ENCODE data around the gene CFAP97. TPM values are rescaled to one million over a fixed set of nuclear protein-coding genes. Genes with fewer than 3 reads are reported as not detected.
A peak's percentile ranks its signal among the peaks of the same experiment; 100 is the strongest.

The CFAP97 gene
- total RNA-seq, 1 donor from 2014 or later: 78.6 TPM

DNA sequence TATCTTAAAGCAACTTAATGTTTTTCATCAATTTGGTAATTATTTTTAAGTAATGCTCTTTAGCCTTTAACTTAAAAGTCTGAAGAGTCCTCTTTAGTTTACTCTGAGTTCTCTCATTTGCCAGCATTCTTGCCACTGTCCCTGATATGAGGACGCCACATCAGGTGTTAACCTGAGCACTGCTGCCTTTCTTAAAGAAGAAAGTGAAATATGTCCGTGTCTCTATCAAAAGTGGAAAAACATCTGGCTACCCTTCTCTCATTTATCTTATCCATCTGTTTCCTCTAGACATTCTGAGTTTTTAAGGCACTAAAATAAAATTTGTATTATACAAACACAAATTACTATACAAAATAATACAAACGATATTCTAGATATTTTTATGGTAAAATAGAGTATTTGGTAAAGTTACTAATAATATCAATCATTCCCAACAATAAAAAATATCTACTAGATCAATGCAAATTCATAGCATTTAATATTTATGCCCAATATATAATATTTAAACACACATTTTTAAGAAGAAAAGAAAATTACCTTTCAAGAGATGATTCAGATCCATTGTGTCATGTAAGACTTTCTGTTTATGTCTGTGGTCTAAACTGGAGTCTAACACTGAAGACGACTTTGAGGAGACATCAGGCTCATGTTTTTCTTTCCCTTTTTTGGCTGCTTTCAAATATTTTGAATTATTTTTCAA lies 14.0 kb downstream of the CFAP97 start:
- H3K4me3 Mint-ChIP-seq: no peak overlapping the region
- H4K20me1 ChIP-seq (ENCODE audit: low read depth): peaks cover 18% of the 10 kb centered on the region
- H3K9ac ChIP-seq: no peak overlapping the region
- H3K36me3 ChIP-seq: no peaks in the 10 kb centered on the region
- no peak overlapping the region for H3K27ac Mint-ChIP-seq
- H3K27me3 ChIP-seq: no peaks in the 10 kb centered on the region
- TF ChIP-seq, protein P1, sequence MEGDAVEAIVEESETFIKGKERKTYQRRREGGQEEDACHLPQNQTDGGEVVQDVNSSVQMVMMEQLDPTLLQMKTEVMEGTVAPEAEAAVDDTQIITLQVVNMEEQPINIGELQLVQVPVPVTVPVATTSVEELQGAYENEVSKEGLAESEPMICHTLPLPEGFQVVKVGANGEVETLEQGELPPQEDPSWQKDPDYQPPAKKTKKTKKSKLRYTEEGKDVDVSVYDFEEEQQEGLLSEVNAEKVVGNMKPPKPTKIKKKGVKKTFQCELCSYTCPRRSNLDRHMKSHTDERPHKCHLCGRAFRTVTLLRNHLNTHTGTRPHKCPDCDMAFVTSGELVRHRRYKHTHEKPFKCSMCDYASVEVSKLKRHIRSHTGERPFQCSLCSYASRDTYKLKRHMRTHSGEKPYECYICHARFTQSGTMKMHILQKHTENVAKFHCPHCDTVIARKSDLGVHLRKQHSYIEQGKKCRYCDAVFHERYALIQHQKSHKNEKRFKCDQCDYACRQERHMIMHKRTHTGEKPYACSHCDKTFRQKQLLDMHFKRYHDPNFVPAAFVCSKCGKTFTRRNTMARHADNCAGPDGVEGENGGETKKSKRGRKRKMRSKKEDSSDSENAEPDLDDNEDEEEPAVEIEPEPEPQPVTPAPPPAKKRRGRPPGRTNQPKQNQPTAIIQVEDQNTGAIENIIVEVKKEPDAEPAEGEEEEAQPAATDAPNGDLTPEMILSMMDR (IDR thresholded peaks at IDR 0.05): no peak
- no peak for TF ChIP-seq EZH2phosphoT487 (IDR thresholded peaks at IDR 0.05)
- TF ChIP-seq EZH2 (IDR thresholded peaks at IDR 0.05): no peak
- H3K36me3 Mint-ChIP-seq: peaks cover 11% of the 10 kb centered on the region
- no peak overlapping the region for H3K27ac ChIP-seq
- H2AFZ ChIP-seq (replicated peaks): no peak overlapping the region
- no peaks in the 10 kb centered on the region for H3K9me3 Mint-ChIP-seq
- peaks cover 6% of the 10 kb centered on the region for H3K4me1 ChIP-seq
- no peak overlapping the region for H3K4me3 ChIP-seq
- peaks cover 3% of the 10 kb centered on the region for H3F3A ChIP-seq (ENCODE audit: low read depth)
- peaks cover 2% of the 10 kb centered on the region for H3K27me3 Mint-ChIP-seq (ENCODE audit: insufficient read depth, low read depth)
- DNase-seq (ENCODE audit: low spot score): no peak
- H3K4me2 ChIP-seq: no peak overlapping the region
- H3K9me3 ChIP-seq (ENCODE audit: low read depth): no peaks in the 10 kb centered on the region
- peaks cover 54% of the 10 kb centered on the region for H3K79me2 ChIP-seq (ENCODE audit: low read depth)
- no peaks in the 10 kb centered on the region for H3K4me1 Mint-ChIP-seq

DNA sequence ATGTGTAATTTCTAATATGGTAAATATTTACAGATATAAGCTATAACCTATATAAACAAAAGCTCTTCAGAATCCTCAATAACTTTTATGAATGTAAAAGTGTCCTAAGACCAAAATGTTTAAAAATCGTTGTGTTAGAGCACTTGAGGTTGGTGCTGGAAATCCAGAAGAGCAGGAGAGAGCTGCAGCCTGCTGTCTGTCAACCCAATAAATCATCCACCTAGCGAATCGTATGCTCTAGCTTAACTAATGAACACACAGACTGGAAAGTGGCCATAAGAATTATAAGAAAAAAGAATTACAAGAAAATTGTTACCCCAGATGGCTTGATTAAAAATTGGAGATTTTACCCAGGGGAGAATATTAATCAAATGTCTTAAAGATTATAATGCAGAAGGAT lies 17.0 kb downstream of the CFAP97 start:
- H3K27ac Mint-ChIP-seq: no peak overlapping the region

DNA sequence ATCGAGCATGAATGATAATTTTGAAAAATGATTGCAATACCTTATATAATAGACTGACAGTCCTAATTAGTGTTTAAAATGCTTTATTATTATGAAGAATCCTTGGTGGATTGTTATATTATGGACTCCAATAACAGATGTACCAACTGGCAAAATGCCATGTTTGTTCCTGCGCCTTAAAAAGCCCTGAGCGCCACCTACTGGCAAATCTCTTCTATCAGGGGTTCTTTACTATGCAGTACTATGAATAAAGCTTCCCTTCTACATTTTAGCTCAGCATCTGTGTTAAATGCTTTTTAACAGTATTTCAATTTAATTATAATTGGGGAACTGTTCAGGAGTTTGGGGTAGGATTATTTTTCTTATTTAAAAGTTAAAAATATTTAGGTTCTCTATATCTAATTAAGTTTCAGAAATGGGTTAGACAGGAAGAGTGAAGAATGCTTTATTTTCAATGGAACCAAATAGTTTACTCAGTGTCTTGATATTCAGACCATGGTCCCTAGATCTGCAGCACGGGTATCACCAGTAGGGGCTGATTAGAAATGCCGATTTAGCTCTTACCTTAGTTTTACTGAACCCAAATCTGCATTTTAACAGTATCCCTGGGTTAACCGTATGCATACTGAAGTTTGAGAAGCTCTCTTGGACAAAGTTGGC lies 20.0 kb downstream of the CFAP97 start:
- Mint-ChIP-seq H3K27me3 (ENCODE audit: insufficient read depth, low read depth) (peaks cover 2% of the 10 kb centered on the region), H3K4me3 (no peak overlapping the region), H3K27ac (no peak overlapping the region), H3K36me3 (peaks cover 6% of the 10 kb centered on the region), H3K9me3 (no peaks in the 10 kb centered on the region), H3K4me1 (no peaks in the 10 kb centered on the region)
- Histone ChIP-seq H3K4me3 (no peak overlapping the region), H3K9me3 (ENCODE audit: low read depth) (no peaks in the 10 kb centered on the region), H3K4me1 (peaks cover 8% of the 10 kb centered on the region), H3K36me3 (no peaks in the 10 kb centered on the region), H3K79me2 (ENCODE audit: low read depth) (peaks cover 64% of the 10 kb centered on the region), H3K27me3 (no peaks in the 10 kb centered on the region), H3K4me2 (no peak overlapping the region), H2AFZ (replicated peaks) (no peak overlapping the region), H3F3A (ENCODE audit: low read depth) (peaks cover 13% of the 10 kb centered on the region), H3K9ac (no peak overlapping the region), H3K27ac (no peak overlapping the region), H4K20me1 (ENCODE audit: low read depth) (peaks cover 24% of the 10 kb centered on the region)
- DNase-seq (ENCODE audit: low spot score): peak; percentile 83
- TF ChIP-seq EZH2phosphoT487 (IDR thresholded peaks at IDR 0.05): no peak
- TF ChIP-seq, protein P1 (IDR thresholded peaks at IDR 0.05): peak; percentile 88

More for the DNA sequence above, 17.0 kb downstream of the CFAP97 start:
- H3K36me3 Mint-ChIP-seq: peaks cover 10% of the 10 kb centered on the region
- H3K27me3 Mint-ChIP-seq (ENCODE audit: insufficient read depth, low read depth): no peaks in the 10 kb centered on the region
- Histone ChIP-seq H3F3A (ENCODE audit: low read depth) (peaks cover 13% of the 10 kb centered on the region), H3K4me2 (no peak overlapping the region), H3K79me2 (ENCODE audit: low read depth) (peaks cover 47% of the 10 kb centered on the region), H3K4me1 (peaks cover 8% of the 10 kb centered on the region), H3K27ac (no peak overlapping the region), H2AFZ (replicated peaks) (no peak overlapping the region), H3K9me3 (ENCODE audit: low read depth) (no peaks in the 10 kb centered on the region), H3K9ac (no peak overlapping the region), H4K20me1 (ENCODE audit: low read depth) (peaks cover 29% of the 10 kb centered on the region), H3K4me3 (no peak overlapping the region), H3K36me3 (no peaks in the 10 kb centered on the region), H3K27me3 (no peaks in the 10 kb centered on the region)
- no peak for DNase-seq (ENCODE audit: low spot score)
- H3K9me3 Mint-ChIP-seq: no peaks in the 10 kb centered on the region
- no peak overlapping the region for H3K4me3 Mint-ChIP-seq
- H3K4me1 Mint-ChIP-seq: no peaks in the 10 kb centered on the region
- no peak for TF ChIP-seq EZH2 (IDR thresholded peaks at IDR 0.05)
- TF ChIP-seq, protein P1 (IDR thresholded peaks at IDR 0.05): no peak
- TF ChIP-seq EZH2phosphoT487 (IDR thresholded peaks at IDR 0.05): no peak

All from neural progenitor cell (in vitro differentiated cells).